ENCODE data around the gene PTH1R. TPM values are rescaled to one million over a fixed set of nuclear protein-coding genes. Genes with fewer than 3 reads are reported as not detected.

PTH1R gene
- polyA plus RNA-seq, 3 donors: not detected

DNA sequence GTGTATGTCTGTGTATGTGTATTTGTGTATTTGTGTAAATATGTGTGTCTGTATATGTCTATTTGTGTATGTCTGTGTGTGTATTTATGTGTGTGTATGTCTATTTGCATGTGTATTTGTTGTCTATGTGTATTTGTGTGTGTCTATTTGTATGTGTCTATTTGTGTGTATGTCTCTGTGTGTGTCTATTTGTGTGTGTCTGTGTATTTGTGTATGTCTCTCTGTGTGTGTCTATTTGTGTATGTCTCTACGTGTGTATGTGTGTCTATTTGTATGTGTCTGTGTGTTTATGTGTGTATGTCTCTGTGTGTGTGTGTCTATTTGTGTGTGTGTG is 30.4 kb downstream of the PTH1R start:
- H3K9me3 ChIP-seq (replicated peaks in 1 of 2; ENCODE audit: control insufficient read depth in 1 of 2, insufficient read depth in 1 of 2, low read length in 2 of 2): no peaks in the 10 kb centered on the region
- 88% methylated on average over 1 of the region's 1 CpG for WGBS (ENCODE audit: insufficient coverage)
- H3K36me3 ChIP-seq (replicated peaks in 1 of 2; ENCODE audit: control insufficient read depth in 1 of 2, insufficient read depth in 2 of 2, low read length in 2 of 2): no peaks in the 10 kb centered on the region
- no peak overlapping the region for H3K9ac ChIP-seq (ENCODE audit: insufficient read depth, low read length, poor library complexity, severe bottlenecking)
- H3K4me1 ChIP-seq (ENCODE audit: control insufficient read depth in 1 of 2, insufficient read depth in 2 of 2, low read length in 2 of 2): peaks cover 14 to 24% of the 10 kb centered on the region in 2 donors
- H3K79me2 ChIP-seq (ENCODE audit: insufficient read depth, low read length): no peaks in the 10 kb centered on the region
- intact Hi-C loops (cut with micrococcal nuclease): loop anchor here in 1 of 2 donors (5.0 kb wide), 2 partner anchors 41 to 201 kb away; no protein-coding TSS in a partner anchor
- H3K36me3 Mint-ChIP-seq: peaks cover 0 to 4% of the 10 kb centered on the region in 2 donors
- H4K20me1 ChIP-seq (ENCODE audit: insufficient read depth, low read length): no peaks in the 10 kb centered on the region
- H3K4me3 Mint-ChIP-seq: no peak overlapping the region
- peaks cover 0 to 1% (median 0%) of the 10 kb centered on the region in 7 donors for H3K9me3 Mint-ChIP-seq
- TF ChIP-seq, protein P1, sequence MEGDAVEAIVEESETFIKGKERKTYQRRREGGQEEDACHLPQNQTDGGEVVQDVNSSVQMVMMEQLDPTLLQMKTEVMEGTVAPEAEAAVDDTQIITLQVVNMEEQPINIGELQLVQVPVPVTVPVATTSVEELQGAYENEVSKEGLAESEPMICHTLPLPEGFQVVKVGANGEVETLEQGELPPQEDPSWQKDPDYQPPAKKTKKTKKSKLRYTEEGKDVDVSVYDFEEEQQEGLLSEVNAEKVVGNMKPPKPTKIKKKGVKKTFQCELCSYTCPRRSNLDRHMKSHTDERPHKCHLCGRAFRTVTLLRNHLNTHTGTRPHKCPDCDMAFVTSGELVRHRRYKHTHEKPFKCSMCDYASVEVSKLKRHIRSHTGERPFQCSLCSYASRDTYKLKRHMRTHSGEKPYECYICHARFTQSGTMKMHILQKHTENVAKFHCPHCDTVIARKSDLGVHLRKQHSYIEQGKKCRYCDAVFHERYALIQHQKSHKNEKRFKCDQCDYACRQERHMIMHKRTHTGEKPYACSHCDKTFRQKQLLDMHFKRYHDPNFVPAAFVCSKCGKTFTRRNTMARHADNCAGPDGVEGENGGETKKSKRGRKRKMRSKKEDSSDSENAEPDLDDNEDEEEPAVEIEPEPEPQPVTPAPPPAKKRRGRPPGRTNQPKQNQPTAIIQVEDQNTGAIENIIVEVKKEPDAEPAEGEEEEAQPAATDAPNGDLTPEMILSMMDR (IDR thresholded peaks at IDR 0.05): no peak
- H3K4me1 Mint-ChIP-seq: peaks cover 17% of the 10 kb centered on the region
- peaks cover 0 to 3% of the 10 kb centered on the region in 2 donors for H3K27me3 ChIP-seq (ENCODE audit: control insufficient read depth in 2 of 2, insufficient read depth in 2 of 2, low read length in 2 of 2)
- H3K27ac Mint-ChIP-seq: no peak overlapping the region
- no peak overlapping the region for H3K27ac ChIP-seq (ENCODE audit: low read depth in 1 of 2, low read length in 2 of 2)
- no peak overlapping the region for H2AFZ ChIP-seq (ENCODE audit: insufficient read depth, low read depth, low read length, poor library complexity, severe bottlenecking)
- peaks cover 1 to 7% (median 2%) of the 10 kb centered on the region in 3 donors for H3K27me3 Mint-ChIP-seq (ENCODE audit: low read depth in 3 of 3)
- no peak overlapping the region for H3K4me2 ChIP-seq (replicated peaks; ENCODE audit: extremely low read depth, low read length, poor library complexity, severe bottlenecking)
- DNase-seq: no peak
- no peak overlapping the region for H3K4me3 ChIP-seq (replicated peaks in 1 of 3; ENCODE audit: low read depth in 2 of 3, low read length in 3 of 3)

DNA sequence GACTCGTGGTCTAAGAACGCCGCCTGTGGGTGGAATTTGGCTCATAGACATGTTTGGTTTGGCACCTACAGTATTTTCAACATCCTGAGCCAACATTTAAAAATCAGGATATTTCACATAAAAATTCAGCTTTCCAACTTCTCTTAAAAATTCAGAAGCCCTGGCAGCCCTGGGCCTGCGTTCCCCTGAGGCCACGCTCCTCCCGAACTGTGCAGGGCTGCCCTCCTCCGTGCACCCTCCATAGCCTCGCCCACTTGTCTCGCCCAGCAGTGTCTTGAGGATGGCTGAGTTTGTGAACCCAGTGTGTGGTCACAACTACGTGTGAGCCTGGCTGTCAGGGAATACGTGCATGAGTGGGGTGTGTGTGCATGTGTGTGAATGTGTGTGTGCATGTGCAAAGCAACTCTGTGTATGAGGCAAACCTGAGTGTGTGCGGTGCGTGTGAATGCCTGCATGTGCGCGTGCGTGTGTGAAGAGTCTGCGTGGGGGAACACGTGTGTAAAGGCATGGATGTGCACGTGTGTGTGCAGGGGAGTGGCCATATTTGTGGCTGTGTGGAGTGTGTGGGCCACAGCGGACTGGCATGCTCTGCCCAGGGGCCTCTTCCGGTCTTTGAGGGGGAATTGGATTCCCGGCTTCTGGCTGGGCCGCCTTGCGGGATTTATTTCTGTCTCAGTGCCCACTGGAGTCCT is 30.9 kb downstream of the PTH1R start:
- peaks cover 0 to 1% (median 0%) of the 10 kb centered on the region in 7 donors for H3K9me3 Mint-ChIP-seq

More for the DNA sequence above, 30.9 kb downstream of the PTH1R start:
- Histone ChIP-seq H3K4me1 (ENCODE audit: control insufficient read depth in 1 of 2, insufficient read depth in 2 of 2, low read length in 2 of 2) (peaks cover 11 to 18% of the 10 kb centered on the region in 2 donors), H3K9me3 (replicated peaks in 1 of 2; ENCODE audit: control insufficient read depth in 1 of 2, insufficient read depth in 1 of 2, low read length in 2 of 2) (no peaks in the 10 kb centered on the region), H3K27me3 (ENCODE audit: control insufficient read depth in 2 of 2, insufficient read depth in 2 of 2, low read length in 2 of 2) (peaks cover 0 to 3% of the 10 kb centered on the region in 2 donors), H4K20me1 (ENCODE audit: insufficient read depth, low read length) (no peaks in the 10 kb centered on the region), H2AFZ (ENCODE audit: insufficient read depth, low read depth, low read length, poor library complexity, severe bottlenecking) (no peak overlapping the region), H3K9ac (ENCODE audit: insufficient read depth, low read length, poor library complexity, severe bottlenecking) (no peak overlapping the region), H3K27ac (ENCODE audit: low read depth in 1 of 2, low read length in 2 of 2) (no peak overlapping the region), H3K36me3 (replicated peaks in 1 of 2; ENCODE audit: control insufficient read depth in 1 of 2, insufficient read depth in 2 of 2, low read length in 2 of 2) (peaks cover 0 to 1% of the 10 kb centered on the region in 2 donors), H3K79me2 (ENCODE audit: insufficient read depth, low read length) (no peaks in the 10 kb centered on the region), H3K4me2 (replicated peaks; ENCODE audit: extremely low read depth, low read length, poor library complexity, severe bottlenecking) (no peak overlapping the region), H3K4me3 (replicated peaks in 1 of 3; ENCODE audit: low read depth in 2 of 3, low read length in 3 of 3) (no peak overlapping the region)
- Mint-ChIP-seq H3K36me3 (peaks cover 1 to 4% of the 10 kb centered on the region in 2 donors), H3K4me3 (no peak overlapping the region), H3K4me1 (peaks cover 13% of the 10 kb centered on the region), H3K27ac (no peak overlapping the region), H3K27me3 (ENCODE audit: low read depth in 3 of 3) (peaks cover 1 to 7% (median 2%) of the 10 kb centered on the region in 3 donors)
- DNase-seq: no peak
- TF ChIP-seq, protein P1 (IDR thresholded peaks at IDR 0.05): no peak
- intact Hi-C loops (cut with micrococcal nuclease): loop anchor here in 1 of 2 donors (5.0 kb wide), 2 partner anchors 41 to 201 kb away; no protein-coding TSS in a partner anchor
- 92% methylated on average over 16 of the region's 24 CpGs for WGBS (ENCODE audit: insufficient coverage)
